ENCODE data around the gene PIGT. TPM values are rescaled to one million over a fixed set of nuclear protein-coding genes. Genes with fewer than 3 reads are reported as not detected.
A peak's percentile ranks its signal among the peaks of the same experiment; 100 is the strongest.

PIGT gene
- total RNA-seq (2013), result 47.6 TPM
- polyA plus RNA-seq (10 to 100 TPM; 49.2 to 87.6 (median 59.7) TPM), polyA minus RNA-seq (40.0 and 79.9 TPM in 2 replicates), total RNA-seq (9.7 to 49.7 (median 36.7) reads per million in 11 experiments)

- H3K27ac ChIP-seq (ENCODE audit: low read depth in 1 of 2, low read length in 2 of 2), result peak within 1 kb of the TSS; percentile 45 to 85
- no peaks in the 10 kb centered on the region for H3K9me3 Mint-ChIP-seq
- intact Hi-C loops (cut with micrococcal nuclease), result loop anchor here in 1 of 2 donors (5.0 kb wide), 1 partner anchor 49 kb away; no protein-coding TSS in a partner anchor
- H3K4me3 ChIP-seq (replicated peaks in 1 of 3; ENCODE audit: low read depth in 2 of 3, low read length in 3 of 3), result peak within 1 kb of the TSS; percentile 68 to 91 (median 71)
- H3K36me3 ChIP-seq (replicated peaks in 1 of 2; ENCODE audit: control insufficient read depth in 1 of 2, insufficient read depth in 2 of 2, low read length in 2 of 2), result peaks cover 28 to 32% of the 10 kb centered on the region in 2 donors
- peaks cover 6% of the 10 kb centered on the region for H4K20me1 ChIP-seq (ENCODE audit: insufficient read depth, low read length)
- H3K27ac Mint-ChIP-seq, result peak within 1 kb of the TSS; percentile 91 to 98 (median 96)
- peaks cover 30 to 34% of the 10 kb centered on the region in 2 donors for H3K36me3 Mint-ChIP-seq
- H2AFZ ChIP-seq (ENCODE audit: insufficient read depth, low read depth, low read length, poor library complexity, severe bottlenecking), result peak within 1 kb of the TSS; percentile 92
- TF ChIP-seq, protein P1, sequence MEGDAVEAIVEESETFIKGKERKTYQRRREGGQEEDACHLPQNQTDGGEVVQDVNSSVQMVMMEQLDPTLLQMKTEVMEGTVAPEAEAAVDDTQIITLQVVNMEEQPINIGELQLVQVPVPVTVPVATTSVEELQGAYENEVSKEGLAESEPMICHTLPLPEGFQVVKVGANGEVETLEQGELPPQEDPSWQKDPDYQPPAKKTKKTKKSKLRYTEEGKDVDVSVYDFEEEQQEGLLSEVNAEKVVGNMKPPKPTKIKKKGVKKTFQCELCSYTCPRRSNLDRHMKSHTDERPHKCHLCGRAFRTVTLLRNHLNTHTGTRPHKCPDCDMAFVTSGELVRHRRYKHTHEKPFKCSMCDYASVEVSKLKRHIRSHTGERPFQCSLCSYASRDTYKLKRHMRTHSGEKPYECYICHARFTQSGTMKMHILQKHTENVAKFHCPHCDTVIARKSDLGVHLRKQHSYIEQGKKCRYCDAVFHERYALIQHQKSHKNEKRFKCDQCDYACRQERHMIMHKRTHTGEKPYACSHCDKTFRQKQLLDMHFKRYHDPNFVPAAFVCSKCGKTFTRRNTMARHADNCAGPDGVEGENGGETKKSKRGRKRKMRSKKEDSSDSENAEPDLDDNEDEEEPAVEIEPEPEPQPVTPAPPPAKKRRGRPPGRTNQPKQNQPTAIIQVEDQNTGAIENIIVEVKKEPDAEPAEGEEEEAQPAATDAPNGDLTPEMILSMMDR (IDR thresholded peaks at IDR 0.05), result no peak
- H3K79me2 ChIP-seq (ENCODE audit: insufficient read depth, low read length), result peaks cover 35% of the 10 kb centered on the region
- peaks cover 0 to 2% (median 0%) of the 10 kb centered on the region in 3 donors for H3K27me3 Mint-ChIP-seq (ENCODE audit: low read depth in 3 of 3)
- WGBS (ENCODE audit: insufficient coverage), result under 1% methylated on average over 46 of the region's 52 CpGs
- H3K4me1 ChIP-seq (ENCODE audit: control insufficient read depth in 1 of 2, insufficient read depth in 2 of 2, low read length in 2 of 2), result peaks cover 10 to 22% of the 10 kb centered on the region in 2 donors
- no peaks in the 10 kb centered on the region for H3K9me3 ChIP-seq (replicated peaks in 1 of 2; ENCODE audit: control insufficient read depth in 1 of 2, insufficient read depth in 1 of 2, low read length in 2 of 2)
- H3K27me3 ChIP-seq (ENCODE audit: control insufficient read depth in 2 of 2, insufficient read depth in 2 of 2, low read length in 2 of 2), result no peaks in the 10 kb centered on the region
- H3K9ac ChIP-seq (ENCODE audit: insufficient read depth, low read length, poor library complexity, severe bottlenecking), result peak within 1 kb of the TSS; percentile 87
- peak within 1 kb of the TSS; percentile 96 for H3K4me2 ChIP-seq (replicated peaks; ENCODE audit: extremely low read depth, low read length, poor library complexity, severe bottlenecking)
- H3K4me1 Mint-ChIP-seq, result peaks cover 14% of the 10 kb centered on the region
- DNase-seq, result peak; percentile 72 to 92 (median 86)
- H3K4me3 Mint-ChIP-seq, result peak within 1 kb of the TSS; percentile 96
These were observed at the start of gene PIGT for GRCh38 chr20:45415822-45416637. PIGT (plus strand) TSS chr20:45416141; CDS start chr20:45416157, 16 bp downstream.

- no peak overlapping the region for H3K9ac ChIP-seq (ENCODE audit: insufficient read depth, low read length, poor library complexity, severe bottlenecking)
- no peak overlapping the region for H3K4me2 ChIP-seq (replicated peaks; ENCODE audit: extremely low read depth, low read length, poor library complexity, severe bottlenecking)
- intact Hi-C loops (cut with micrococcal nuclease), result loop anchor here in 1 of 2 donors (5.0 kb wide), 1 partner anchor 51 kb away; the partner anchor contains the start of gene PIGT
- H3K36me3 Mint-ChIP-seq, result peaks cover 38 to 42% of the 10 kb centered on the region in 2 donors
- H2AFZ ChIP-seq (ENCODE audit: insufficient read depth, low read depth, low read length, poor library complexity, severe bottlenecking), result no peak overlapping the region
- H3K4me3 Mint-ChIP-seq, result no peak overlapping the region
- H3K9me3 Mint-ChIP-seq, result peaks cover 0 to 2% (median 0%) of the 10 kb centered on the region in 7 donors
- H3K36me3 ChIP-seq (replicated peaks in 1 of 2; ENCODE audit: control insufficient read depth in 1 of 2, insufficient read depth in 2 of 2, low read length in 2 of 2), result peaks cover 23 to 30% of the 10 kb centered on the region in 2 donors
- peaks cover 49% of the 10 kb centered on the region for H4K20me1 ChIP-seq (ENCODE audit: insufficient read depth, low read length)
- H3K4me1 ChIP-seq (ENCODE audit: control insufficient read depth in 1 of 2, insufficient read depth in 2 of 2, low read length in 2 of 2), result peaks cover 45 to 55% of the 10 kb centered on the region in 2 donors
- H3K27me3 Mint-ChIP-seq (ENCODE audit: low read depth in 3 of 3), result no peaks in the 10 kb centered on the region
- H3K27ac ChIP-seq (ENCODE audit: low read depth in 1 of 2, low read length in 2 of 2), result no peak overlapping the region
- no CpG with 5 or more reads among the region's 1 CpG for WGBS (ENCODE audit: insufficient coverage)
- H3K9me3 ChIP-seq (replicated peaks in 1 of 2; ENCODE audit: control insufficient read depth in 1 of 2, insufficient read depth in 1 of 2, low read length in 2 of 2), result no peaks in the 10 kb centered on the region
- TF ChIP-seq, protein P1 (IDR thresholded peaks at IDR 0.05), result no peak
- H3K4me3 ChIP-seq (replicated peaks in 1 of 3; ENCODE audit: low read depth in 2 of 3, low read length in 3 of 3), result no peak overlapping the region
- H3K79me2 ChIP-seq (ENCODE audit: insufficient read depth, low read length), result peaks cover 20% of the 10 kb centered on the region
- H3K27ac Mint-ChIP-seq, result no peak overlapping the region
- DNase-seq, result no peak
- H3K4me1 Mint-ChIP-seq, result peaks cover 56% of the 10 kb centered on the region
- no peaks in the 10 kb centered on the region for H3K27me3 ChIP-seq (ENCODE audit: control insufficient read depth in 2 of 2, insufficient read depth in 2 of 2, low read length in 2 of 2)
These were observed 49.7 kb upstream of the PIGT start for GRCh38 chr20:45366192-45366591.
